Mammary epithelial cell (primary cell): ENCODE data around the gene ADCY10.

Experiments
- CTCF ChIP-seq, 2 donors: IDR thresholded peaks in 1 of 2; conservative IDR thresholded peaks in 1 of 2; 2 replicates each; pipeline ENCODE4 v1.5.1; 2011 to 2012; ENCODE audit warnings: inconsistent platforms in 2 of 2, low read length in 2 of 2, mild to moderate bottlenecking in 2 of 2, control low read depth in 1 of 2, low read depth in 1 of 2; ENCODE audit not compliant: insufficient read depth in 1 of 2; ENCODE audit errors: extremely low read depth in 1 of 2
- EZH2 ChIP-seq: IDR thresholded peaks from 2 replicates; pipeline ENCODE4 v1.6.1; 2012; ENCODE audit warnings: low read length, inconsistent platforms, borderline replicate concordance

- TF ChIP-seq CTCF (conservative IDR thresholded peaks at IDR 0.05 in 1 of 2, IDR thresholded peaks at IDR 0.05 in 1 of 2; ENCODE audit: extremely low read depth in 1 of 2, insufficient read depth in 1 of 2, low read depth in 1 of 2, low read length in 2 of 2) (peak; percentile 98 to 99), EZH2 (no peak)
Measured at GRCh38 chr1:167803358-167804207, 110.4 kb downstream of the ADCY10 start.
